Ovary (tissue), 9 donors: ENCODE measurements around the gene FGF2. TPM values are rescaled to one million over a fixed set of nuclear protein-coding genes. Genes with fewer than 3 reads are reported as not detected.

Experiments used
- DNase-seq, 5 donors: peaks; one replicate each; pipeline ENCODE4 v3.0.0-alpha.2; 2019 to 2020
- H3K27ac ChIP-seq, 2 donors: fragments of 200-600 bp; one replicate each; pipeline versions ENCODE4 v1.5.1 to v1.8.0; 2019 to 2022
- H3K27me3 ChIP-seq: fragments of 200-600 bp; one replicate; pipeline ENCODE4 v1.8.0; 2022
- H3K36me3 ChIP-seq: fragments of 200-600 bp; sonication (generic); one replicate; pipeline ENCODE4 v1.5.1; 2019
- H3K4me1 ChIP-seq: one replicate; pipeline ENCODE4 v1.8.1; 2013; ENCODE audit warnings: mild to moderate bottlenecking, moderate library complexity; ENCODE audit not compliant: insufficient read depth
- H3K4me3 ChIP-seq: fragments of 200-600 bp; sonication (generic); one replicate; pipeline ENCODE4 v1.5.1; 2017
- H3K9me3 ChIP-seq, 2 donors: fragments of 200-600 bp in 1 of 2; sonication (generic) in 1 of 2; one replicate each; pipeline versions ENCODE4 v1.5.1 to v1.8.1; 2013 to 2019; ENCODE audit warnings: mild to moderate bottlenecking in 1 of 2, moderate library complexity in 1 of 2
- CTCF ChIP-seq, 3 donors: fragments of 450-650 bp in 2 of 3; fragments of 200-600 bp in 1 of 3; IDR thresholded peaks; one replicate each; pipeline versions ENCODE4 v1.5.1 to v1.8.0; 2016 to 2022; ENCODE audit warnings: antibody characterized with exemption in 3 of 3, mild to moderate bottlenecking in 1 of 3
- EP300 ChIP-seq: sonication (generic); formaldehyde crosslinking; IDR thresholded peaks from one replicate; pipeline ENCODE4 v1.6.1; 2017; ENCODE audit warnings: antibody characterized with exemption
- POLR2A ChIP-seq: fragments of 450-650 bp; IDR thresholded peaks from one replicate; pipeline ENCODE4 v1.6.1; 2017; ENCODE audit warnings: antibody characterized with exemption, mild to moderate bottlenecking, moderate library complexity
- WGBS, 3 donors: extraction: QIAGEN DNeasy Blood & Tissue Kit in 1 of 3; methylation state at CpG; one replicate each; pipeline versions ENCODE4 v1.1.5 to v1.1.7; 2013 to 2017; 5-methylcytosine and 5-hydroxymethylcytosine counted together
- intact Hi-C, 4 donors: fragments of 100-400 bp; cut with DNase I; formaldehyde crosslinking; loops; one replicate each; pipeline versions ENCODE4 v1.11.0 to v1.15.1; 2022 to 2023
- polyA plus RNA-seq, 2 donors: library from polyadenylated mRNA; stranded (reverse); fragments of 200-250 nt in 1 of 2; fragments of 350-450 nt in 1 of 2; fragmentation: Illumina TruSeq in 1 of 2; extraction: RNeasy Lipid Tissue Mini Kit (QIAGEN cat#74804) in 1 of 2; gene quantifications; one replicate each; pipeline ENCODE4 v1.2.3, GENCODE V29; 2013 to 2014
- total RNA-seq, 7 donors: library from RNA; depleted of rRNA in 2 of 7; stranded (reverse); fragments of >200 nt in 2 of 7; fragmentation: NEBNext Ultra II Directional in 3 of 7; extraction: Animal tissue kit (Norgen Biotek cat#: 25700) in 3 of 7; gene quantifications; one replicate each; pipeline versions ENCODE4 v1.1.0 to v1.2.4, GENCODE V29; 2016 to 2023
- donor health status: DM: no; HTN: no; CAD: no; lungs with moderate emphysema.
- donor health status: DM: no; HTN: no; CAD: no.
- donor health status: Bipolar disorder and iron deficiency.
- donor health status: DM: yes; HTN: yes; CAD: no.
- donor health status: DM: no; HTN: no; CAD: no.
- donor health status: DM: yes; HTN: yes; CAD: no.

Gene FGF2
- total and polyA plus RNA-seq, 9 donors, result 7.4 to 36.0 (median 22.4) TPM

GRCh38 chr4:122830426-122831095 lies 3.9 kb downstream of the FGF2 start:
- DNase-seq, result no peak
- no peak overlapping the region for H3K27ac ChIP-seq
- WGBS, 3 donors, result 34 to 52% (median 35%) methylated on average over 5 of the region's 5 CpGs
- no peaks in the 10 kb centered on the region for H3K27me3 ChIP-seq
- no peak overlapping the region for H3K4me3 ChIP-seq
- TF ChIP-seq EP300, result no peak
- no peak for TF ChIP-seq CTCF (IDR thresholded peaks at IDR 0.05)
- TF ChIP-seq POLR2A, result no peak
- peaks cover 8% of the 10 kb centered on the region for H3K4me1 ChIP-seq
- intact Hi-C loops, result no loop called here
- H3K36me3 ChIP-seq, result no peaks in the 10 kb centered on the region
- H3K9me3 ChIP-seq, result no peaks in the 10 kb centered on the region

GRCh38 chr4:122831515-122832196 lies 5.0 kb downstream of the FGF2 start:
- no peak for TF ChIP-seq EP300
- no peaks in the 10 kb centered on the region for H3K9me3 ChIP-seq
- no peak overlapping the region for H3K4me3 ChIP-seq
- intact Hi-C loops, result no loop called here
- H3K36me3 ChIP-seq, result no peaks in the 10 kb centered on the region
- DNase-seq, result no peak
- H3K4me1 ChIP-seq, result peaks cover 8% of the 10 kb centered on the region
- H3K27me3 ChIP-seq, result no peaks in the 10 kb centered on the region
- no peak overlapping the region for H3K27ac ChIP-seq
- WGBS, 3 donors, result 88 to 92% (median 91%) methylated on average over 6 of the region's 6 CpGs

GRCh38 chr4:122832732-122833131 lies 6.1 kb downstream of the FGF2 start:
- Histone ChIP-seq H3K4me3 (no peak overlapping the region), H3K9me3 (no peaks in the 10 kb centered on the region), H3K27ac (no peak overlapping the region), H3K36me3 (no peaks in the 10 kb centered on the region), H3K4me1 (peaks cover 6% of the 10 kb centered on the region), H3K27me3 (no peaks in the 10 kb centered on the region)
- DNase-seq, result no peak
- WGBS, 3 donors, result 93 to 98% (median 94%) methylated on average over 1 of the region's 1 CpG
- TF ChIP-seq CTCF (IDR thresholded peaks at IDR 0.05) (no peak), EP300 (no peak), POLR2A (no peak)
- intact Hi-C loops, result no loop called here

- Histone ChIP-seq H3K36me3 (no peaks in the 10 kb centered on the region), H3K27ac (no peak overlapping the region), H3K9me3 (no peaks in the 10 kb centered on the region), H3K27me3 (no peaks in the 10 kb centered on the region), H3K4me3 (no peak overlapping the region), H3K4me1 (peaks cover 5% of the 10 kb centered on the region)
- DNase-seq, result no peak
- 87 to 90% (median 87%) methylated on average over 4 of the region's 4 CpGs for WGBS, 3 donors
- intact Hi-C loops, result no loop called here
- no peak for TF ChIP-seq EP300
- TF ChIP-seq CTCF (IDR thresholded peaks at IDR 0.05), result no peak
- no peak for TF ChIP-seq POLR2A
Observed at GRCh38 chr4:122833999-122834398, 7.4 kb downstream of the FGF2 start.

GRCh38 chr4:122836941-122837340 lies 10.3 kb downstream of the FGF2 start:
- TF ChIP-seq CTCF (IDR thresholded peaks at IDR 0.05) (no peak), POLR2A (no peak), EP300 (no peak)
- intact Hi-C loops, result no loop called here
- no peak overlapping the region for H3K27ac ChIP-seq

More at GRCh38 chr4:122836941-122837340, 10.3 kb downstream of the FGF2 start:
- Histone ChIP-seq H3K9me3 (no peaks in the 10 kb centered on the region), H3K4me1 (peaks cover 2% of the 10 kb centered on the region), H3K27me3 (no peaks in the 10 kb centered on the region), H3K36me3 (no peaks in the 10 kb centered on the region), H3K4me3 (no peak overlapping the region)
- WGBS, 3 donors, result 87 to 91% (median 91%) methylated on average over 2 of the region's 2 CpGs
- DNase-seq, result no peak
